Hepatocyte (in vitro differentiated cells): ENCODE data around the gene RSAD1.

Experiments
- CTCF ChIP-seq: fragments of 200-600 bp; sonication (generic); IDR thresholded peaks from 2 replicates; pipeline ENCODE4 v1.5.1; 2016; ENCODE audit warnings: antibody characterized with exemption, mild to moderate bottlenecking; ENCODE audit not compliant: poor library complexity
- EZH2phosphoT487 ChIP-seq: fragments of 200-600 bp; sonication (generic); IDR thresholded peaks from one replicate; pipeline ENCODE4 v1.6.1; 2018; ENCODE audit warnings: antibody characterized with exemption, mild to moderate bottlenecking, low read depth, moderate library complexity; ENCODE audit not compliant: unreplicated experiment, severe bottlenecking

GRCh38 chr17:50482516-50482915, 3.9 kb downstream of the RSAD1 start:
- TF ChIP-seq CTCF (peak; percentile 95), EZH2phosphoT487 (no peak)
